GM21737 (cell line): ENCODE results near the gene CLCNKB.
"Not testable (repeated sequence)": the region's sequence is repeated elsewhere in the genome, so short reads cannot be mapped to it uniquely, and the experiment has no call there.

Experiments
- ATAC-seq: cut with Tn5 transposase; IDR thresholded peaks from one replicate; pipeline ENCODE4 v1.9.1; 2021; ENCODE audit warnings: mild to moderate bottlenecking, moderate library complexity; ENCODE audit not compliant: unreplicated experiment

The CLCNKB gene

GRCh38 chr1:16055613-16056520 lies 12.3 kb downstream of the CLCNKB start:
- ATAC-seq: no peak

- not testable (repeated sequence) for ATAC-seq
These were observed 12.9 kb downstream of the CLCNKB start for GRCh38 chr1:16056521-16056912.

GRCh38 chr1:16057314-16057915 lies 13.8 kb downstream of the CLCNKB start:
- not testable (repeated sequence) for ATAC-seq

- not testable (repeated sequence) for ATAC-seq
These were observed 15.0 kb downstream of the CLCNKB start for GRCh38 chr1:16058394-16059120.

GRCh38 chr1:16061266-16061665 lies 17.7 kb downstream of the CLCNKB start:
- ATAC-seq: no peak

- ATAC-seq: not testable (repeated sequence)
These were observed 18.6 kb downstream of the CLCNKB start for GRCh38 chr1:16061989-16062686.

- not testable (repeated sequence) for ATAC-seq
These were observed 19.1 kb downstream of the CLCNKB start for GRCh38 chr1:16062687-16063075.

GRCh38 chr1:16063226-16063829 lies 19.7 kb downstream of the CLCNKB start:
- ATAC-seq: no peak

- ATAC-seq: no peak
These were observed 20.3 kb downstream of the CLCNKB start for GRCh38 chr1:16063921-16064320.

GRCh38 chr1:16064536-16065268 lies 21.1 kb downstream of the CLCNKB start:
- no peak for ATAC-seq

GRCh38 chr1:16065269-16065576 lies 21.6 kb downstream of the CLCNKB start:
- ATAC-seq: no peak

GRCh38 chr1:16066245-16066644 lies 22.7 kb downstream of the CLCNKB start:
- ATAC-seq: no peak

- ATAC-seq: no peak
These were observed 23.7 kb downstream of the CLCNKB start for GRCh38 chr1:16067127-16067768.

GRCh38 chr1:16067933-16068332 lies 24.4 kb downstream of the CLCNKB start:
- ATAC-seq: no peak

GRCh38 chr1:16068356-16069270 lies 25.0 kb downstream of the CLCNKB start:
- ATAC-seq: no peak

GRCh38 chr1:16070640-16071355 lies 27.2 kb downstream of the CLCNKB start:
- no peak for ATAC-seq

GRCh38 chr1:16071614-16072013 lies 28.0 kb downstream of the CLCNKB start:
- no peak for ATAC-seq

- ATAC-seq: no peak
These were observed 28.5 kb downstream of the CLCNKB start for GRCh38 chr1:16072095-16072494.
